PFSK-1 (cell line): ENCODE measurements around the gene CUBN.

Experiments used
- FOXP2 ChIP-seq: optimal IDR thresholded peaks from 2 replicates; pipeline ENCODE3; 2011; ENCODE audit warnings: borderline replicate concordance, control low read depth, inconsistent platforms; ENCODE audit not compliant: insufficient read depth; ENCODE audit errors: extremely low read length, extremely low read depth
- POLR2AphosphoS5 ChIP-seq: IDR thresholded peaks from 2 replicates; pipeline ENCODE4 v1.6.1; 2012; ENCODE audit warnings: low read depth, mild to moderate bottlenecking, control low read depth, low read length, moderate library complexity
- REST ChIP-seq, 2 experiments: IDR thresholded peaks; 2 replicates each; pipeline versions ENCODE4 v1.6.1 to v1.8.0; 2011 to 2012; ENCODE audit warnings: low read depth in 2 of 2, low read length in 2 of 2, control low read depth in 1 of 2, inconsistent platforms in 1 of 2, mild to moderate bottlenecking in 1 of 2, moderate library complexity in 1 of 2; ENCODE audit not compliant: insufficient read depth in 1 of 2
- SIN3A ChIP-seq: IDR thresholded peaks from 2 replicates; pipeline ENCODE4 v1.6.1; 2012; ENCODE audit warnings: mild to moderate bottlenecking, low read length, moderate library complexity, borderline replicate concordance; ENCODE audit not compliant: insufficient read depth
- TAF1 ChIP-seq: IDR thresholded peaks from 2 replicates; pipeline ENCODE4 v1.6.1; 2012; ENCODE audit warnings: low read length, control low read depth, borderline replicate concordance; ENCODE audit not compliant: insufficient read depth

Gene CUBN

GRCh38 chr10:17009212-17009700 lies 120.4 kb downstream of the CUBN start:
- no peak for TF ChIP-seq FOXP2
- 0 out of 4 replicates have a peak, but pooled peaks of 1 of the 2 experiments have one; percentile 10 for TF ChIP-seq REST (IDR thresholded peaks at IDR 0.05; ENCODE audit: insufficient read depth in 1 of 2, low read depth in 2 of 2, low read length in 2 of 2)
- TF ChIP-seq SIN3A, result no peak
- no peak for TF ChIP-seq TAF1
- TF ChIP-seq POLR2AphosphoS5, result no peak

- no peak for TF ChIP-seq REST (IDR thresholded peaks at IDR 0.05; ENCODE audit: insufficient read depth in 1 of 2, low read depth in 2 of 2, low read length in 2 of 2)
- no peak for TF ChIP-seq SIN3A
- no peak for TF ChIP-seq POLR2AphosphoS5
- no peak for TF ChIP-seq TAF1
- no peak for TF ChIP-seq FOXP2
These were observed 122.2 kb downstream of the CUBN start for GRCh38 chr10:17007418-17007770.

DNA sequence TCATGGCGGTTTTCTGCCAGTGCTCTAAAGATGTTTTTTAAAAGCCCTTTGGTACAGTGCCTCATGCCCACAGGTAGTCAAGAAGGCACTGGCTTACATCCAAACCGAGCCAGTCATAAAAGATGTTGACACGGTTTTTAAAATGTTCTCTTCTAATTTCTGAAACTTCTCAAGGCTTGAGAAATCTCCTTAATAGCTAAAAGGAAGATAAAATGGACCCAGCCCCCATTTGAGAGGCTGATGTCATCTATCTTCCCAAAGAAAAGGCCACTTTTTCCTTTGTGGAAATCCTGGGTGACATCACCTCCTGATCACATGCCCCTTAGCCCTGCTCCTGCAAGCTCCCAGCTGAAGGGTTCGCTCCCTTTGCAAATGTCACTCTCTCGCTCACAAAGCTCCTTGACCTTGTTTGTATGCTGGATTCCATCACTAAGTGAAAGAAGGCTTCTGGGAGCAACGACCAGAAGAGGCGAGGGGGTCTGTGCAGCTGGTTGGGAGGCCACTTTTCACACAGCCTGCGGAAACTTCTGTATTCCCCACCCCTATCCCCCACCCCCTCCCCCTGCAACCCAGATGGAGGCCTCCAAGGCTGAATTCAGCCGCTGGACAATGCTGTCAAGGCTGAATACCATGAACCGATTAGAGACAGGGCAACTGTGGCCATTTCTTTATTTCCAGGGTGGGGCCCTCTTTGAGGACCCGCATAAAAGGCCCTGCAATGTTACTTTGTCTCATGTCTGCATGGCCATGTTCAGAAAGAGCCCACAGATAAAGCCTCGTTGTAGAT lies 122.8 kb downstream of the CUBN start:
- no peak for TF ChIP-seq POLR2AphosphoS5
- TF ChIP-seq REST (IDR thresholded peaks at IDR 0.05; ENCODE audit: insufficient read depth in 1 of 2, low read depth in 2 of 2, low read length in 2 of 2), result no peak
- TF ChIP-seq FOXP2, result no peak
- no peak for TF ChIP-seq SIN3A
- TF ChIP-seq TAF1, result no peak

DNA sequence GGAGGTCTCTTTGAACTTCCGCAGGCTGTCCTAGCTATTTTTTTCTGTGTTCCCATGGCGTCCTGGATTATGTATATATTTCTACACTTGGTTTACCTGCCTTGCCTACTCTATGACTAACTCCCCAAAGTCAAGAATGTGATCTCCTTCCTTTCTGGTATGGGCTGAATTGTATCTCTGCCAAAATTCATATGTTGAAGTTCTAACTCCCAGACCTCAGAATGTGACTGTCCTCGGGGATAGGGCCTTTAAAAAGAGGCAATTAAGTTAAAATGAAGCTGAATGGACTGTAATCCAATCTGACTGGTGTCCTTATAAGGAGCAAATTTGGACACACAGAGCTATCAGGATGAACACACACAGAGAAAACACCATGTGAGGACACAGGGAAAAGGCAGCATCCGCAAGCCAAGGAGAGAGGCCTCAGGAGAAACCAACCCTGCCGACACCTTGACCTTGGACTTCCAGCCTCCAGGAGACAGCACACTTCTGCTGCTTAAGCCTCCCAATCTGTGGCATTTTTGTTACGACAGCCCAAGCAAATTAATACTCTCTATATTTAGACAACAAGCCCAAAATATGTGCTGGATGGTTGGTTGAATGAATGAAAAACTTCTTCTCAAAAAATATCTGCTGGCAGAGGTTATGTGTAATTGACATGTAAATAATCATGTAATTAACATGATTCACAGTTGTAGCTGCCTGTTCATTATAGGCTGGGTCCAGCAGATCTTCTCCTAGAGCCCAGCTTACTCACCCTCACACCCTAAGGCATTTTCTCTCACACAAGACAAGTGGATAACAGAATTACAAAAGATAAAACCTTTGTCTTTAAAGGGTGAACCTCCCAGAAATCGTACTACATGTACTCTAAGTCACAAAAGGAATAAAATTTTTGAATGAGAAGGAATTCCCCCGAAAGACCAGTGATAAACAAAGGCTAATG lies 123.7 kb downstream of the CUBN start:
- TF ChIP-seq FOXP2, result no peak
- no peak for TF ChIP-seq REST (IDR thresholded peaks at IDR 0.05; ENCODE audit: insufficient read depth in 1 of 2, low read depth in 2 of 2, low read length in 2 of 2)
- TF ChIP-seq TAF1, result no peak
- no peak for TF ChIP-seq SIN3A
- TF ChIP-seq POLR2AphosphoS5, result no peak
